HepG2 (cell line): ENCODE results near the gene PFKFB2. TPM values are rescaled to one million over a fixed set of nuclear protein-coding genes. Genes with fewer than 3 reads are reported as not detected.

ENCODE experiments used
- ISL2 ChIP-seq: sonication (generic); formaldehyde crosslinking; IDR thresholded peaks from 2 replicates; pipeline ENCODE4 v1.5.0; 2020; ENCODE audit warnings: missing genetic modification reagents
- KLF6 ChIP-seq: IDR thresholded peaks from 2 replicates; pipeline ENCODE4 v1.8.0; 2016; ENCODE audit warnings: missing biosample characterization, missing genetic modification reagents
- MEIS1 ChIP-seq: sonication (generic); formaldehyde crosslinking; IDR thresholded peaks from 2 replicates; pipeline ENCODE4 v1.9.0; 2021; ENCODE audit warnings: mild to moderate bottlenecking, missing genetic modification reagents, moderate library complexity, borderline replicate concordance
- PCBP2 ChIP-seq: fragments of 200-400 bp; formaldehyde crosslinking; optimal IDR thresholded peaks from 2 replicates; pipeline ENCODE3; 2018; ENCODE audit warnings: low read length, low read depth; ENCODE audit not compliant: poor library complexity, severe bottlenecking
- POLR2AphosphoS2 ChIP-seq: IDR thresholded peaks from 2 replicates; pipeline ENCODE4 v1.6.1; 2011; ENCODE audit warnings: low read depth, low read length, improper control_type of control experiment
- YY1 ChIP-seq: IDR thresholded peaks from 2 replicates; pipeline ENCODE4 v1.6.1; 2011; ENCODE audit warnings: low read length, low read depth, moderate library complexity, mild to moderate bottlenecking; ENCODE audit not compliant: insufficient read depth, insufficient replicate concordance
- ZNF232 ChIP-seq: sonication (generic); formaldehyde crosslinking; IDR thresholded peaks from 2 replicates; pipeline ENCODE4 v1.4.0; 2020; ENCODE audit warnings: missing genetic modification reagents, borderline replicate concordance
- ZNF562 ChIP-seq: sonication (generic); formaldehyde crosslinking; IDR thresholded peaks from 2 replicates; pipeline ENCODE4 v1.8.0; 2022; ENCODE audit warnings: missing genetic modification reagents, borderline replicate concordance
- polyA plus RNA-seq, 8 experiments: library from polyadenylated mRNA; depleted of rRNA in 3 of 8; stranded (reverse) in 7 of 8; unstranded in 1 of 8; fragments of >200 nt; fragmentation: Illumina TruSeq in 4 of 8; extraction: Trizol in 4 of 8; gene quantifications; 2 replicates each; pipeline versions ENCODE4 v1.2.1 to v1.2.3, GENCODE V29; 2011 to 2016; ENCODE audit warnings: low read depth in 4 of 8, missing spikeins in 1 of 8, mixed read lengths in 1 of 8; ENCODE audit not compliant: insufficient read depth in 1 of 8
- total RNA-seq, 5 experiments: library from RNA; depleted of rRNA; stranded (reverse); fragments of >200 nt; fragmentation: Illumina TruSeq; extraction: Trizol; gene quantifications; 2 replicates each; pipeline ENCODE4 v1.2.3, GENCODE V29; 2016; ENCODE audit warnings: low read depth in 1 of 5
- TF ChIP-seq, protein P1 (sequence below): sonication (generic); formaldehyde crosslinking; IDR thresholded peaks from 2 replicates; pipeline ENCODE4 v1.5.1; 2020; ENCODE audit warnings: mild to moderate bottlenecking, missing genetic modification reagents, borderline replicate concordance
- TF ChIP-seq, protein P2 (sequence below): sonication (generic); formaldehyde crosslinking; IDR thresholded peaks from 2 replicates; pipeline ENCODE4 v1.4.0; 2020; ENCODE audit warnings: missing genetic modification reagents, mild to moderate bottlenecking, borderline replicate concordance
- TF ChIP-seq, protein P3 (sequence below): sonication (generic); formaldehyde crosslinking; IDR thresholded peaks from 2 replicates; pipeline ENCODE4 v1.5.0; 2020; ENCODE audit warnings: mild to moderate bottlenecking, missing genetic modification reagents
- TF ChIP-seq, protein P4 (sequence below): sonication (generic); formaldehyde crosslinking; IDR thresholded peaks from 2 replicates; pipeline ENCODE4 v1.4.0; 2020; ENCODE audit warnings: missing genetic modification reagents, borderline replicate concordance
- TF ChIP-seq, protein P5 (sequence below): sonication (generic); formaldehyde crosslinking; IDR thresholded peaks from 2 replicates; pipeline ENCODE4 v1.5.1; 2020; ENCODE audit warnings: mild to moderate bottlenecking, missing genetic modification reagents, moderate library complexity
- TF ChIP-seq, protein P6 (sequence below): IDR thresholded peaks from 2 replicates; pipeline ENCODE4 v1.6.1; 2018; ENCODE audit warnings: missing genetic modification reagents

The PFKFB2 gene
- total and polyA plus RNA-seq, 2 of the 13 experiments (the other 11 are each of a cell fraction or from before 2014, with no cell fraction given), result 4.6 to 10.6 TPM

DNA sequence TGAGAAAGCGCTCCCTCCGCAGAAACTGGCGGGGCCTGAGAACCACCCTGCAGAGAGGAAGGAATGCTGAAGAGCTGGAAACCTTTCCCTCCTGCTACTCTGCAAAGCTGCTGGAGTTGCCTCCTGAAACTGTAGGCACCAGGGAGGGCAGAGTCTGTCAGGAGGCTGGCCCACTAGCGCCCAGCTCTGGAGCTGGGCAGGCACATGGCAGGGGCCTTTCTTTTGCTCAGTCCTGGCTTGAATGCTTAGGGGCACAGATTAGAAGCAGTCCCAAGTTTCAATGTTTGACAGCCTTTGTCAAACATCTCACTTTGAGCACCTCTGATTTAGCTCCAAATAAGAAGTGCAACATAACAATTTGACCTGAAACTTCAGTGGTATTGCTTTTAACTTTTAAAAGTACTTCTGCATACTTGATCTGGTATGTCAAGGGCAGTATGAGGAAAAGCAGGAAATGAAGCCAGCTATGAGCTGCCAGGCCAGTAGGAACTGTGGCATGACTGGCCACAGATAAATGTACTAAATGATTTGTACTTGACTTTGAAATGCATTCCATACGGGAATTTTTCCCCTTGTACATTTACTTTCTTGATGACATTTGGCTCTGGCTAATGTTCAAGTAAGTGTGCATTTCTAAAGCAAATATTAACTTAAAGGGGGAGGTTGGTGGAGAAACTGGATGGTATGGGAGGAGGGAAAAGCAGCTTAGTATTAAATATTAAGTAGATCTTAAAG is 27.8 kb upstream of the PFKFB2 start (continued):
- no peak for TF ChIP-seq PCBP2
- TF ChIP-seq, protein P1, sequence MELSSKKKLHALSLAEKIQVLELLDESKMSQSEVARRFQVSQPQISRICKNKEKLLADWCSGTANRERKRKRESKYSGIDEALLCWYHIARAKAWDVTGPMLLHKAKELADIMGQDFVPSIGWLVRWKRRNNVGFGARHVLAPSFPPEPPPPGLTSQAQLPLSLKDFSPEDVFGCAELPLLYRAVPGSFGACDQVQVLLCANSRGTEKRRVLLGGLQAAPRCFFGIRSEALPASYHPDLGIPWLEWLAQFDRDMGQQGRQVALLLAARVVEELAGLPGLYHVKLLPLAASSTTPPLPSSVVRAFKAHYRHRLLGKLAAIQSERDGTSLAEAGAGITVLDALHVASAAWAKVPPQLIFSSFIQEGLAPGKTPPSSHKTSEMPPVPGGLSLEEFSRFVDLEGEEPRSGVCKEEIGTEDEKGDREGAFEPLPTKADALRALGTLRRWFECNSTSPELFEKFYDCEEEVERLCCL (CRISPR knock-in tag), result no peak
- TF ChIP-seq, protein P2, sequence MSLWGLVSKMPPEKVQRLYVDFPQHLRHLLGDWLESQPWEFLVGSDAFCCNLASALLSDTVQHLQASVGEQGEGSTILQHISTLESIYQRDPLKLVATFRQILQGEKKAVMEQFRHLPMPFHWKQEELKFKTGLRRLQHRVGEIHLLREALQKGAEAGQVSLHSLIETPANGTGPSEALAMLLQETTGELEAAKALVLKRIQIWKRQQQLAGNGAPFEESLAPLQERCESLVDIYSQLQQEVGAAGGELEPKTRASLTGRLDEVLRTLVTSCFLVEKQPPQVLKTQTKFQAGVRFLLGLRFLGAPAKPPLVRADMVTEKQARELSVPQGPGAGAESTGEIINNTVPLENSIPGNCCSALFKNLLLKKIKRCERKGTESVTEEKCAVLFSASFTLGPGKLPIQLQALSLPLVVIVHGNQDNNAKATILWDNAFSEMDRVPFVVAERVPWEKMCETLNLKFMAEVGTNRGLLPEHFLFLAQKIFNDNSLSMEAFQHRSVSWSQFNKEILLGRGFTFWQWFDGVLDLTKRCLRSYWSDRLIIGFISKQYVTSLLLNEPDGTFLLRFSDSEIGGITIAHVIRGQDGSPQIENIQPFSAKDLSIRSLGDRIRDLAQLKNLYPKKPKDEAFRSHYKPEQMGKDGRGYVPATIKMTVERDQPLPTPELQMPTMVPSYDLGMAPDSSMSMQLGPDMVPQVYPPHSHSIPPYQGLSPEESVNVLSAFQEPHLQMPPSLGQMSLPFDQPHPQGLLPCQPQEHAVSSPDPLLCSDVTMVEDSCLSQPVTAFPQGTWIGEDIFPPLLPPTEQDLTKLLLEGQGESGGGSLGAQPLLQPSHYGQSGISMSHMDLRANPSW (CRISPR knock-in tag), result no peak
- TF ChIP-seq, protein P3, sequence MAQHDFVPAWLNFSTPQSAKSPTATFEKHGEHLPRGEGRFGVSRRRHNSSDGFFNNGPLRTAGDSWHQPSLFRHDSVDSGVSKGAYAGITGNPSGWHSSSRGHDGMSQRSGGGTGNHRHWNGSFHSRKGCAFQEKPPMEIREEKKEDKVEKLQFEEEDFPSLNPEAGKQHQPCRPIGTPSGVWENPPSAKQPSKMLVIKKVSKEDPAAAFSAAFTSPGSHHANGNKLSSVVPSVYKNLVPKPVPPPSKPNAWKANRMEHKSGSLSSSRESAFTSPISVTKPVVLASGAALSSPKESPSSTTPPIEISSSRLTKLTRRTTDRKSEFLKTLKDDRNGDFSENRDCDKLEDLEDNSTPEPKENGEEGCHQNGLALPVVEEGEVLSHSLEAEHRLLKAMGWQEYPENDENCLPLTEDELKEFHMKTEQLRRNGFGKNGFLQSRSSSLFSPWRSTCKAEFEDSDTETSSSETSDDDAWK (CRISPR knock-in tag), result no peak
- no peak for TF ChIP-seq POLR2AphosphoS2
- TF ChIP-seq ZNF232, result no peak
- no peak for TF ChIP-seq MEIS1 (CRISPR knock-in tag)
- TF ChIP-seq, protein P4, sequence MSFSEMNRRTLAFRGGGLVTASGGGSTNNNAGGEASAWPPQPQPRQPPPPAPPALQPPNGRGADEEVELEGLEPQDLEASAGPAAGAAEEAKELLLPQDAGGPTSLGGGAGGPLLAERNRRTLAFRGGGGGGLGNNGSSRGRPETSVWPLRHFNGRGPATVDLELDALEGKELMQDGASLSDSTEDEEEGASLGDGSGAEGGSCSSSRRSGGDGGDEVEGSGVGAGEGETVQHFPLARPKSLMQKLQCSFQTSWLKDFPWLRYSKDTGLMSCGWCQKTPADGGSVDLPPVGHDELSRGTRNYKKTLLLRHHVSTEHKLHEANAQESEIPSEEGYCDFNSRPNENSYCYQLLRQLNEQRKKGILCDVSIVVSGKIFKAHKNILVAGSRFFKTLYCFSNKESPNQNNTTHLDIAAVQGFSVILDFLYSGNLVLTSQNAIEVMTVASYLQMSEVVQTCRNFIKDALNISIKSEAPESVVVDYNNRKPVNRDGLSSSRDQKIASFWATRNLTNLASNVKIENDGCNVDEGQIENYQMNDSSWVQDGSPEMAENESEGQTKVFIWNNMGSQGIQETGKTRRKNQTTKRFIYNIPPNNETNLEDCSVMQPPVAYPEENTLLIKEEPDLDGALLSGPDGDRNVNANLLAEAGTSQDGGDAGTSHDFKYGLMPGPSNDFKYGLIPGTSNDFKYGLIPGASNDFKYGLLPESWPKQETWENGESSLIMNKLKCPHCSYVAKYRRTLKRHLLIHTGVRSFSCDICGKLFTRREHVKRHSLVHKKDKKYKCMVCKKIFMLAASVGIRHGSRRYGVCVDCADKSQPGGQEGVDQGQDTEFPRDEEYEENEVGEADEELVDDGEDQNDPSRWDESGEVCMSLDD (CRISPR knock-in tag), result no peak
- peak; percentile 75; the same call in 1 of the 2 replicates for TF ChIP-seq ISL2 (CRISPR knock-in tag)
- TF ChIP-seq, protein P5, sequence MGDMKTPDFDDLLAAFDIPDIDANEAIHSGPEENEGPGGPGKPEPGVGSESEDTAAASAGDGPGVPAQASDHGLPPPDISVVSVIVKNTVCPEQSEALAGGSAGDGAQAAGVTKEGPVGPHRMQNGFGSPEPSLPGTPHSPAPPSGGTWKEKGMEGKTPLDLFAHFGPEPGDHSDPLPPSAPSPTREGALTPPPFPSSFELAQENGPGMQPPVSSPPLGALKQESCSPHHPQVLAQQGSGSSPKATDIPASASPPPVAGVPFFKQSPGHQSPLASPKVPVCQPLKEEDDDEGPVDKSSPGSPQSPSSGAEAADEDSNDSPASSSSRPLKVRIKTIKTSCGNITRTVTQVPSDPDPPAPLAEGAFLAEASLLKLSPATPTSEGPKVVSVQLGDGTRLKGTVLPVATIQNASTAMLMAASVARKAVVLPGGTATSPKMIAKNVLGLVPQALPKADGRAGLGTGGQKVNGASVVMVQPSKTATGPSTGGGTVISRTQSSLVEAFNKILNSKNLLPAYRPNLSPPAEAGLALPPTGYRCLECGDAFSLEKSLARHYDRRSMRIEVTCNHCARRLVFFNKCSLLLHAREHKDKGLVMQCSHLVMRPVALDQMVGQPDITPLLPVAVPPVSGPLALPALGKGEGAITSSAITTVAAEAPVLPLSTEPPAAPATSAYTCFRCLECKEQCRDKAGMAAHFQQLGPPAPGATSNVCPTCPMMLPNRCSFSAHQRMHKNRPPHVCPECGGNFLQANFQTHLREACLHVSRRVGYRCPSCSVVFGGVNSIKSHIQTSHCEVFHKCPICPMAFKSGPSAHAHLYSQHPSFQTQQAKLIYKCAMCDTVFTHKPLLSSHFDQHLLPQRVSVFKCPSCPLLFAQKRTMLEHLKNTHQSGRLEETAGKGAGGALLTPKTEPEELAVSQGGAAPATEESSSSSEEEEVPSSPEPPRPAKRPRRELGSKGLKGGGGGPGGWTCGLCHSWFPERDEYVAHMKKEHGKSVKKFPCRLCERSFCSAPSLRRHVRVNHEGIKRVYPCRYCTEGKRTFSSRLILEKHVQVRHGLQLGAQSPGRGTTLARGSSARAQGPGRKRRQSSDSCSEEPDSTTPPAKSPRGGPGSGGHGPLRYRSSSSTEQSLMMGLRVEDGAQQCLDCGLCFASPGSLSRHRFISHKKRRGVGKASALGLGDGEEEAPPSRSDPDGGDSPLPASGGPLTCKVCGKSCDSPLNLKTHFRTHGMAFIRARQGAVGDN (CRISPR knock-in tag), result peak; percentile 39
- no peak for TF ChIP-seq ZNF562 (CRISPR knock-in tag)
- TF ChIP-seq KLF6 (CRISPR knock-in tag), result no peak
- no peak for TF ChIP-seq YY1
- TF ChIP-seq, protein P6, sequence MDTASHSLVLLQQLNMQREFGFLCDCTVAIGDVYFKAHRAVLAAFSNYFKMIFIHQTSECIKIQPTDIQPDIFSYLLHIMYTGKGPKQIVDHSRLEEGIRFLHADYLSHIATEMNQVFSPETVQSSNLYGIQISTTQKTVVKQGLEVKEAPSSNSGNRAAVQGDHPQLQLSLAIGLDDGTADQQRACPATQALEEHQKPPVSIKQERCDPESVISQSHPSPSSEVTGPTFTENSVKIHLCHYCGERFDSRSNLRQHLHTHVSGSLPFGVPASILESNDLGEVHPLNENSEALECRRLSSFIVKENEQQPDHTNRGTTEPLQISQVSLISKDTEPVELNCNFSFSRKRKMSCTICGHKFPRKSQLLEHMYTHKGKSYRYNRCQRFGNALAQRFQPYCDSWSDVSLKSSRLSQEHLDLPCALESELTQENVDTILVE (CRISPR knock-in tag), result no peak
